ENCODE data around the gene ADAMTSL1. TPM values are rescaled to one million over a fixed set of nuclear protein-coding genes. Genes with fewer than 3 reads are reported as not detected.

The ADAMTSL1 gene
- total RNA-seq, 2 experiments from 2014 or later: not detected

DNA sequence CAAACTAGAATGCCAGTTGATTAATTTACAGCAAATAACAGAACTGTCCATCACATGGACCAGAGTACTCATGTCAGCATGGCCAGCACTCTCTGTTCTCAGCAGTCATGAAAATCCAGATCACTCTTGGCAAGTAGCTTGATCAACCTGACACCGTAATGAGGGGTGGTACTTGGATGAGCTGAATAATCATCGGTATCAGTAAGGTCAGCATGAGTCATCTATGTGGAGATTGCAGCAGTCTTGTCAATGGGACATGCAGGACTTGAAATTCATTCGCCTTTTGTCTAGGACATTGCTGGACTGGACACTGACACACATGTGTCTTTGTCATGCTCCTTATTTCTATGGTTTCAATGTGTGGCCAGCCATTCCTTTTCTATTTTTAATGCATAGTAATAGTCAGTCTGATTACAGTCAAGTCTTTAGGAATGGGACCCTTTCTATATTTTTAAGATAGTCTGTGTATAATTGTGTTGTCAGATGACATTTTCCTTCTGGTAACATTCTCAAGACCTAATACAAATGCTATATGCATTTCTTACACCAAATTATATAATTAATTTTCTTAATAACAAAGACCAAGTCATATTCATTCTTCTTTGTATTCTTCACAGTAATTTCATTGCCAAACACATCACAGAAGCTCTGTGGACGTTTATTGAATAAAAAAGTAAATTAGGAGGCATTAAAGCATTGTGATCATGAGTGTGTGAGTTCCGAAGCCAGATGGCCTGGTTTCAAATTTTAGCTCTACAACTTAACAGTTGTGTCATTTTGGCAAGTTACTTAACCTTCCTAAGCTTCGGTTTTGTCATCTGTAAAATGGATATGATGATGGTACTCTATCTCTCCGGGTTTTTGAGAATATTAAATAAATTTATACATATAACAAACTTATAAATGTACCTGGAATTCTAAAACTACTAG lies 57.4 kb downstream of the ADAMTSL1 start:
- Histone ChIP-seq H3K27ac (ENCODE audit: low read depth, low read length, poor library complexity, severe bottlenecking) (no peak overlapping the region), H4K20me1 (ENCODE audit: insufficient read depth, low read length) (no peaks in the 10 kb centered on the region), H3K9me2 (ENCODE audit: insufficient read depth, low read length) (no peaks in the 10 kb centered on the region), H2AFZ (ENCODE audit: low read length) (no peak overlapping the region), H3K79me2 (ENCODE audit: insufficient read depth, low read depth, low read length) (no peaks in the 10 kb centered on the region), H3K4me1 (ENCODE audit: insufficient read depth, low read length, poor library complexity, severe bottlenecking) (no peaks in the 10 kb centered on the region), H3K36me3 (ENCODE audit: insufficient read depth, low read length) (no peaks in the 10 kb centered on the region), H3K4me3 (ENCODE audit: low read depth, low read length, poor library complexity, severe bottlenecking) (no peak overlapping the region), H3K4me2 (ENCODE audit: low read length) (no peak overlapping the region), H3K9me3 (ENCODE audit: low read length) (peaks cover 11% of the 10 kb centered on the region; the same call in 1 of the 2 replicates)
- no TSS peak for BruUV-seq (replicated peaks)
- TF ChIP-seq, protein P1, sequence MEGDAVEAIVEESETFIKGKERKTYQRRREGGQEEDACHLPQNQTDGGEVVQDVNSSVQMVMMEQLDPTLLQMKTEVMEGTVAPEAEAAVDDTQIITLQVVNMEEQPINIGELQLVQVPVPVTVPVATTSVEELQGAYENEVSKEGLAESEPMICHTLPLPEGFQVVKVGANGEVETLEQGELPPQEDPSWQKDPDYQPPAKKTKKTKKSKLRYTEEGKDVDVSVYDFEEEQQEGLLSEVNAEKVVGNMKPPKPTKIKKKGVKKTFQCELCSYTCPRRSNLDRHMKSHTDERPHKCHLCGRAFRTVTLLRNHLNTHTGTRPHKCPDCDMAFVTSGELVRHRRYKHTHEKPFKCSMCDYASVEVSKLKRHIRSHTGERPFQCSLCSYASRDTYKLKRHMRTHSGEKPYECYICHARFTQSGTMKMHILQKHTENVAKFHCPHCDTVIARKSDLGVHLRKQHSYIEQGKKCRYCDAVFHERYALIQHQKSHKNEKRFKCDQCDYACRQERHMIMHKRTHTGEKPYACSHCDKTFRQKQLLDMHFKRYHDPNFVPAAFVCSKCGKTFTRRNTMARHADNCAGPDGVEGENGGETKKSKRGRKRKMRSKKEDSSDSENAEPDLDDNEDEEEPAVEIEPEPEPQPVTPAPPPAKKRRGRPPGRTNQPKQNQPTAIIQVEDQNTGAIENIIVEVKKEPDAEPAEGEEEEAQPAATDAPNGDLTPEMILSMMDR (conservative IDR thresholded peaks at IDR 0.05; ENCODE audit: low read length): no peak
- TF ChIP-seq EZH2phosphoT487 (IDR thresholded peaks at IDR 0.05; ENCODE audit: borderline replicate concordance, low read depth, low read length): no peak
- intact Hi-C loops (cut with micrococcal nuclease; ENCODE audit: unreplicated experiment): no loop called here
- CTCF ChIA-PET (ENCODE audit: unreplicated experiment): no interaction called here
- POLR2A ChIA-PET: interaction anchor here (0.7 kb wide), 1 partner anchor 637 kb away, joined by 3 read pairs; no protein-coding TSS in a partner anchor
- no peak for DNase-seq (ENCODE audit: low spot score)

DNA sequence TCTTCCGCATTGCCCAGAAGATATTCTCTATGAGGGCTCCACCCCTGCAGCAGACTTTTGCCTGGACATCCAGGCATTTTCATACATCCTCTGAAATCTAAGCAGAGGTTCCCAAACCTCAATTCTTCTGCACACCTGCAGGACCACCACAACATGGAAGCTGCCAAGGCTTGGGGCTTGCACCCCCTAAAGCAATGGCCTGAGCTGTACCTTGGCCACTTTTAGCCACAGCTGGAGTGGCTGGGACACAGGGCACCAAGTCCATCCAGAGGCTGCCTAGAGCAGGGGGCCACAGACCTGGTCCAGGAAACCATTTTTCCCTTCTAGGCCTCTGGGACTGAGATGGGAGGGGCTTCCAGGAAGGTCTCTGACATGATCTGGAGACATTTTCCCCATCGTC lies 60.7 kb downstream of the ADAMTSL1 start:
- Histone ChIP-seq H3K4me1 (ENCODE audit: insufficient read depth, low read length, poor library complexity, severe bottlenecking) (no peaks in the 10 kb centered on the region), H2AFZ (ENCODE audit: low read length) (no peak overlapping the region), H4K20me1 (ENCODE audit: insufficient read depth, low read length) (no peaks in the 10 kb centered on the region), H3K4me3 (ENCODE audit: low read depth, low read length, poor library complexity, severe bottlenecking) (no peak overlapping the region), H3K9me2 (ENCODE audit: insufficient read depth, low read length) (no peaks in the 10 kb centered on the region), H3K79me2 (ENCODE audit: insufficient read depth, low read depth, low read length) (no peaks in the 10 kb centered on the region), H3K36me3 (ENCODE audit: insufficient read depth, low read length) (no peaks in the 10 kb centered on the region), H3K4me2 (ENCODE audit: low read length) (no peak overlapping the region), H3K27ac (ENCODE audit: low read depth, low read length, poor library complexity, severe bottlenecking) (no peak overlapping the region), H3K9me3 (ENCODE audit: low read length) (peaks cover 11% of the 10 kb centered on the region; the same call in 1 of the 2 replicates)
- DNase-seq (ENCODE audit: low spot score): no peak
- intact Hi-C loops (cut with micrococcal nuclease; ENCODE audit: unreplicated experiment): no loop called here
- BruUV-seq (replicated peaks): no TSS peak
- ChIA-PET POLR2A (no interaction called here), CTCF (ENCODE audit: unreplicated experiment) (no interaction called here)
- TF ChIP-seq, protein P1 (conservative IDR thresholded peaks at IDR 0.05; ENCODE audit: low read length): no peak
- no peak for TF ChIP-seq EZH2phosphoT487 (IDR thresholded peaks at IDR 0.05; ENCODE audit: borderline replicate concordance, low read depth, low read length)

DNA sequence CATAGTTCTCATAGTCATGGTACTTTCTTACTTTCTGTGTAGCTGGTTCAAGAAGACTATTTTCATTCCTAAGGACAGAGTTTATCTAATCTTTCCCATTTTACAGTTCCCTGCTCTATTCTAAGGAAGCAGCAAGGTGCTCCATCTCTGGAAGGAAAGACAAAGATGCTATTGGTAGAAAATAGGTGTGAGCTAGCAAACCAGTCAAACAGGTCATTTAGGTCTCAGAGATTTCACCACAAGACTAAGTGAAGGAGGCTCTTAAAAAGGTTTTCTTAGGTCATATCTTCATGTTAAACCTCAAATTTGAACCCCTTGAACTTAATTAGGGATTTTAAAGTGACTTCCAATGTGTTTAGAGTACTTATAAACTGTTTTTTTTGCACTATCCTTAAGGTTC lies 62.6 kb downstream of the ADAMTSL1 start:
- Histone ChIP-seq H3K9me2 (ENCODE audit: insufficient read depth, low read length) (no peaks in the 10 kb centered on the region), H4K20me1 (ENCODE audit: insufficient read depth, low read length) (no peaks in the 10 kb centered on the region), H3K4me1 (ENCODE audit: insufficient read depth, low read length, poor library complexity, severe bottlenecking) (no peaks in the 10 kb centered on the region), H3K27ac (ENCODE audit: low read depth, low read length, poor library complexity, severe bottlenecking) (no peak overlapping the region), H3K79me2 (ENCODE audit: insufficient read depth, low read depth, low read length) (no peaks in the 10 kb centered on the region), H3K36me3 (ENCODE audit: insufficient read depth, low read length) (no peaks in the 10 kb centered on the region), H2AFZ (ENCODE audit: low read length) (no peak overlapping the region), H3K4me3 (ENCODE audit: low read depth, low read length, poor library complexity, severe bottlenecking) (no peak overlapping the region), H3K4me2 (ENCODE audit: low read length) (no peak overlapping the region), H3K9me3 (ENCODE audit: low read length) (peaks cover 11% of the 10 kb centered on the region; the same call in 1 of the 2 replicates)
- intact Hi-C loops (cut with micrococcal nuclease; ENCODE audit: unreplicated experiment): no loop called here
- TF ChIP-seq, protein P1 (conservative IDR thresholded peaks at IDR 0.05; ENCODE audit: low read length): no peak
- TF ChIP-seq EZH2phosphoT487 (IDR thresholded peaks at IDR 0.05; ENCODE audit: borderline replicate concordance, low read depth, low read length): no peak
- ChIA-PET POLR2A (interaction anchor here (0.6 to 1.5 kb wide), 4 partner anchors 10 to 746 kb away, joined by 3 to 6 read pairs (median 4); no protein-coding TSS in a partner anchor), CTCF (ENCODE audit: unreplicated experiment) (no interaction called here)
- no peak for DNase-seq (ENCODE audit: low spot score)
- no TSS peak for BruUV-seq (replicated peaks)
